ENCODE data around the gene HAUS8.

- no peak for TF ChIP-seq SIN3A (IDR thresholded peaks at IDR 0.05; ENCODE audit: borderline replicate concordance, insufficient read depth, low read length)
- no peak for TF ChIP-seq TAF1 (IDR thresholded peaks at IDR 0.05; ENCODE audit: borderline replicate concordance, insufficient read depth, low read length)
- TF ChIP-seq REST (IDR thresholded peaks at IDR 0.05; ENCODE audit: insufficient read depth in 1 of 2, low read depth in 2 of 2, low read length in 2 of 2), result no peak
Measured at GRCh38 chr19:17006579-17006978, 68.7 kb downstream of the HAUS8 start.
